DOHH2 (cell line): ENCODE results near the gene ACADS.

Experiments used
- H3F3A ChIP-seq: fragments of 200-600 bp; sonication (generic), shearing (Covaris generic); 2 replicates; pipeline ENCODE4 v1.6.0; 2016; ENCODE audit warnings: antibody characterized with exemption, mild to moderate bottlenecking; ENCODE audit not compliant: control insufficient read depth, insufficient read depth
- H3K27ac ChIP-seq: fragments of 200-600 bp; sonication (generic); 2 replicates; pipeline ENCODE4 v1.5.1; 2014; ENCODE audit warnings: low read depth, mild to moderate bottlenecking, low read length, moderate library complexity
- H3K27me3 ChIP-seq: fragments of 200-600 bp; sonication (generic); 2 replicates; pipeline ENCODE4 v1.6.1; 2014; ENCODE audit warnings: mild to moderate bottlenecking, low read length, mixed read lengths; ENCODE audit not compliant: control insufficient read depth
- H3K36me3 ChIP-seq: fragments of 200-600 bp; sonication (generic); 2 replicates; pipeline ENCODE4 v1.6.1; 2014; ENCODE audit warnings: mild to moderate bottlenecking, low read length, moderate library complexity, mixed read lengths; ENCODE audit not compliant: control insufficient read depth
- H3K4me1 ChIP-seq: fragments of 200-600 bp; sonication (generic); 2 replicates; pipeline ENCODE4 v1.6.1; 2014; ENCODE audit warnings: mild to moderate bottlenecking, low read length, mixed read lengths; ENCODE audit not compliant: control insufficient read depth
- H3K4me2 ChIP-seq: fragments of 200-600 bp; sonication (generic); 2 replicates; pipeline ENCODE4 v1.6.0; 2014; ENCODE audit warnings: mild to moderate bottlenecking, low read length, moderate library complexity
- H3K4me3 ChIP-seq: fragments of 200-600 bp; sonication (generic); 2 replicates; pipeline ENCODE4 v1.5.1; 2014; ENCODE audit warnings: mild to moderate bottlenecking, low read length, mixed read lengths
- H3K79me2 ChIP-seq: fragments of 200-600 bp; sonication (generic); 2 replicates; pipeline ENCODE4 v1.6.1; 2014; ENCODE audit warnings: mild to moderate bottlenecking, low read length, mixed read lengths; ENCODE audit not compliant: control insufficient read depth
- H3K9me2 ChIP-seq: fragments of 200-600 bp; sonication (generic); replicated peaks from 2 replicates; pipeline ENCODE4 v1.6.1; 2014; ENCODE audit warnings: mild to moderate bottlenecking, low read length, mixed read lengths; ENCODE audit not compliant: control insufficient read depth
- H3K9me3 ChIP-seq: fragments of 200-600 bp; sonication (generic); 2 replicates; pipeline ENCODE4 v1.6.1; 2014; ENCODE audit warnings: antibody characterized with exemption, low read length, mixed read lengths; ENCODE audit not compliant: control insufficient read depth, insufficient read depth
- H4K20me1 ChIP-seq: fragments of 200-600 bp; sonication (generic); 2 replicates; pipeline ENCODE4 v1.6.0; 2014; ENCODE audit warnings: low read depth, mild to moderate bottlenecking, antibody characterized with exemption, low read length, moderate library complexity; ENCODE audit not compliant: control insufficient read depth, insufficient read depth
- EZH2phosphoT487 ChIP-seq: fragments of 200-600 bp; sonication (generic); IDR thresholded peaks from 2 replicates; pipeline ENCODE4 v1.6.1; 2017; ENCODE audit warnings: borderline replicate concordance, mild to moderate bottlenecking, antibody characterized with exemption, low read length, moderate library complexity, mixed read lengths
- TF ChIP-seq, protein P1 (sequence below): fragments of 200-600 bp; sonication (generic); IDR thresholded peaks from one replicate; pipeline ENCODE4 v1.5.1; 2014; ENCODE audit warnings: antibody characterized with exemption, mild to moderate bottlenecking, low read depth, low read length; ENCODE audit not compliant: poor library complexity, severe bottlenecking

Gene ACADS

DNA sequence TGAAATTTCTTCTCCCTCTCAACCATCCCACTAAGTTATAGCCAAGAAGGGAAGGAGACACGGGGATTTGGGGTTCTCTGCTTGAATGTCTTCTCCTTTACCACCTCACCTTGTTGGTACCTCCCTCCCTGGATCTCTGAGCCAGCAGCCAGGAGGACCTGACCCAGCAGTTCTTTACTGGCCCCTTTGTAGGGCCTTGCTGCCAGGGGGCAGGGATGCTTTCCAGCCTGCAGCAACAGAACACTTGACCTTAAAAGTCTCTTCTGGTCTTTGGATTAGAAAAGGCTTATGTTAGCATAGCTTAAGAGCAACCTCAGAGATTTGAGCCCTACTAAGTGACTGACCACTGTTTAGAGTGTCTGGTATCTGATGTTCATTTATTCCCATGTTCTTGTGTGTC is 28.3 kb upstream of the ACADS start:
- H3K36me3 ChIP-seq, result peaks cover 100% of the 10 kb centered on the region
- H3K9me2 ChIP-seq, result no peaks in the 10 kb centered on the region
- no peak overlapping the region for H3K4me3 ChIP-seq
- H3K27me3 ChIP-seq, result no peaks in the 10 kb centered on the region
- H3K79me2 ChIP-seq, result peaks cover 27% of the 10 kb centered on the region
- H3K4me1 ChIP-seq, result peaks cover 16% of the 10 kb centered on the region
- no peak for TF ChIP-seq EZH2phosphoT487
- TF ChIP-seq, protein P1, sequence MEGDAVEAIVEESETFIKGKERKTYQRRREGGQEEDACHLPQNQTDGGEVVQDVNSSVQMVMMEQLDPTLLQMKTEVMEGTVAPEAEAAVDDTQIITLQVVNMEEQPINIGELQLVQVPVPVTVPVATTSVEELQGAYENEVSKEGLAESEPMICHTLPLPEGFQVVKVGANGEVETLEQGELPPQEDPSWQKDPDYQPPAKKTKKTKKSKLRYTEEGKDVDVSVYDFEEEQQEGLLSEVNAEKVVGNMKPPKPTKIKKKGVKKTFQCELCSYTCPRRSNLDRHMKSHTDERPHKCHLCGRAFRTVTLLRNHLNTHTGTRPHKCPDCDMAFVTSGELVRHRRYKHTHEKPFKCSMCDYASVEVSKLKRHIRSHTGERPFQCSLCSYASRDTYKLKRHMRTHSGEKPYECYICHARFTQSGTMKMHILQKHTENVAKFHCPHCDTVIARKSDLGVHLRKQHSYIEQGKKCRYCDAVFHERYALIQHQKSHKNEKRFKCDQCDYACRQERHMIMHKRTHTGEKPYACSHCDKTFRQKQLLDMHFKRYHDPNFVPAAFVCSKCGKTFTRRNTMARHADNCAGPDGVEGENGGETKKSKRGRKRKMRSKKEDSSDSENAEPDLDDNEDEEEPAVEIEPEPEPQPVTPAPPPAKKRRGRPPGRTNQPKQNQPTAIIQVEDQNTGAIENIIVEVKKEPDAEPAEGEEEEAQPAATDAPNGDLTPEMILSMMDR, result no peak
- no peaks in the 10 kb centered on the region for H3F3A ChIP-seq
- H3K27ac ChIP-seq, result no peak overlapping the region
- H4K20me1 ChIP-seq, result no peaks in the 10 kb centered on the region
- H3K4me2 ChIP-seq, result no peak overlapping the region
- H3K9me3 ChIP-seq, result no peaks in the 10 kb centered on the region

- Histone ChIP-seq H3K9me2 (no peaks in the 10 kb centered on the region), H3K4me1 (peaks cover 16% of the 10 kb centered on the region), H3K36me3 (peaks cover 100% of the 10 kb centered on the region), H3K9me3 (no peaks in the 10 kb centered on the region), H3K4me2 (no peak overlapping the region), H3K27ac (no peak overlapping the region), H3K79me2 (peaks cover 14% of the 10 kb centered on the region), H3F3A (no peaks in the 10 kb centered on the region), H4K20me1 (no peaks in the 10 kb centered on the region), H3K27me3 (no peaks in the 10 kb centered on the region), H3K4me3 (no peak overlapping the region)
- no peak for TF ChIP-seq EZH2phosphoT487
- TF ChIP-seq, protein P1, result no peak
Observed at GRCh38 chr12:120698665-120699064, 27.0 kb upstream of the ACADS start.

GRCh38 chr12:120699553-120699952 is 26.1 kb upstream of the ACADS start:
- no peaks in the 10 kb centered on the region for H3K27me3 ChIP-seq
- no peaks in the 10 kb centered on the region for H3F3A ChIP-seq
- H3K4me3 ChIP-seq, result no peak overlapping the region
- no peak overlapping the region for H3K27ac ChIP-seq
- H3K9me3 ChIP-seq, result no peaks in the 10 kb centered on the region
- H3K36me3 ChIP-seq, result peaks cover 94% of the 10 kb centered on the region
- peaks cover 16% of the 10 kb centered on the region for H3K4me1 ChIP-seq
- no peak for TF ChIP-seq EZH2phosphoT487
- TF ChIP-seq, protein P1, result no peak
- no peaks in the 10 kb centered on the region for H3K9me2 ChIP-seq
- H4K20me1 ChIP-seq, result no peaks in the 10 kb centered on the region
- peaks cover 7% of the 10 kb centered on the region for H3K79me2 ChIP-seq
- no peak overlapping the region for H3K4me2 ChIP-seq
